Left lung (tissue), 10 donors: Measurements from ENCODE around the gene COL5A1. TPM values are rescaled to one million over a fixed set of nuclear protein-coding genes. Genes with fewer than 3 reads are reported as not detected.

Experiments
- ATAC-seq: fragments of 200-7000 bp; cut with Tn5 transposase; one replicate; pipeline ENCODE4 v1.9.1; 2020; ENCODE audit warnings: moderate library complexity
- DNase-seq, 4 donors: peaks; one replicate each; pipeline ENCODE4 v3.0.0-alpha.2; 2013 to 2020
- H3K27ac ChIP-seq, 2 donors: fragments of 200-600 bp; sonication (generic) in 1 of 2; one replicate each; pipeline versions ENCODE4 v1.5.0 to v1.8.0; 2020 to 2021
- H3K27me3 ChIP-seq, 2 donors: fragments of 200-600 bp; sonication (generic) in 1 of 2; one replicate each; pipeline versions ENCODE4 v1.5.0 to v1.8.0; 2020 to 2021
- H3K36me3 ChIP-seq, 2 donors: fragments of 200-600 bp; sonication (generic) in 1 of 2; one replicate each; pipeline versions ENCODE4 v1.5.0 to v1.8.0; 2020 to 2021
- H3K4me1 ChIP-seq, 2 donors: fragments of 200-600 bp; one replicate each; pipeline ENCODE4 v1.8.0; 2021
- H3K4me3 ChIP-seq, 2 donors: fragments of 200-600 bp; sonication (generic) in 1 of 2; one replicate each; pipeline versions ENCODE4 v1.5.0 to v1.8.0; 2020 to 2021; ENCODE audit warnings: mild to moderate bottlenecking in 1 of 2
- H3K9me3 ChIP-seq, 2 donors: fragments of 200-600 bp; sonication (generic) in 1 of 2; one replicate each; pipeline versions ENCODE4 v1.5.0 to v1.8.0; 2020 to 2021
- intact Hi-C, 2 donors: fragments of 100-400 bp; cut with DNase I; formaldehyde crosslinking; loops; one replicate each; pipeline versions ENCODE4 v1.11.2 to v1.14.2; 2022
- polyA plus RNA-seq, 6 donors: library from polyadenylated mRNA; unstranded; fragments of 120-200 nt; gene quantifications; one replicate each; pipeline ENCODE4 v1.2.1, GENCODE V29; 2013; ENCODE audit not compliant: insufficient read length in 6 of 6
- total RNA-seq, 2 donors: library from RNA; stranded (reverse); fragmentation: NEBNext Ultra II Directional; extraction: Animal tissue kit (Norgen Biotek cat#: 25700); gene quantifications; one replicate each; pipeline ENCODE4 v1.2.1, GENCODE V29; 2021
- TF ChIP-seq, protein P1 (sequence below), 2 donors: fragments of 200-600 bp; sonication (generic) in 1 of 2; IDR thresholded peaks; one replicate each; pipeline versions ENCODE4 v1.5.0 to v1.8.0; 2021; ENCODE audit warnings: antibody characterized with exemption in 2 of 2
- donor health status: DM: no; HTN: yes; CAD: no.
- donor health status: DM: no; HTN: no; CAD: no.

Gene COL5A1
- total and polyA plus RNA-seq, 8 donors = 168 to 357 (median 213) TPM

DNA sequence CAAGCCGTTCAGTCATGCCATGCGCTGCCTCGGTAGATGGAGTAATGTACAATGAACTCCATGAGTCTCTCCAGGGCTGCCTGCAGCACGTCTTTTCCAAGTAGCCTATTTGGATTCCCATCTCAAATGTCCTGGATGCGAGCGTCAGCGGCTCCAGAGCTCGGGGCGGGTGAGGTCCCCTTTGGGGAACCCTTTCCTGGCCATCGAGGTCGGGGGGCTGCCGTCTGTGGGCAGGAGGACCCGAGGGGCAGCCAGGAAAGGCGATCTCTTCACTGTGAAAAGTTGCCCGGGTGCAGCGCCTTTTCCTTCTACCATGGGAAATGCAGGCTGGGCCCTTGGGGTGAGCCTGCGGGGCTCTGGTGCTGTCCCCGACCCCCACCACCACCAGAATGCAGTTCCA is 202.1 kb downstream of the COL5A1 start:
- Histone ChIP-seq H3K27me3 (no peaks in the 10 kb centered on the region), H3K4me3 (no peak overlapping the region), H3K36me3 (peaks cover 0 to 5% of the 10 kb centered on the region in 2 donors), H3K4me1 (no peaks in the 10 kb centered on the region), H3K27ac (no peak overlapping the region), H3K9me3 (no peaks in the 10 kb centered on the region)
- TF ChIP-seq, protein P1, sequence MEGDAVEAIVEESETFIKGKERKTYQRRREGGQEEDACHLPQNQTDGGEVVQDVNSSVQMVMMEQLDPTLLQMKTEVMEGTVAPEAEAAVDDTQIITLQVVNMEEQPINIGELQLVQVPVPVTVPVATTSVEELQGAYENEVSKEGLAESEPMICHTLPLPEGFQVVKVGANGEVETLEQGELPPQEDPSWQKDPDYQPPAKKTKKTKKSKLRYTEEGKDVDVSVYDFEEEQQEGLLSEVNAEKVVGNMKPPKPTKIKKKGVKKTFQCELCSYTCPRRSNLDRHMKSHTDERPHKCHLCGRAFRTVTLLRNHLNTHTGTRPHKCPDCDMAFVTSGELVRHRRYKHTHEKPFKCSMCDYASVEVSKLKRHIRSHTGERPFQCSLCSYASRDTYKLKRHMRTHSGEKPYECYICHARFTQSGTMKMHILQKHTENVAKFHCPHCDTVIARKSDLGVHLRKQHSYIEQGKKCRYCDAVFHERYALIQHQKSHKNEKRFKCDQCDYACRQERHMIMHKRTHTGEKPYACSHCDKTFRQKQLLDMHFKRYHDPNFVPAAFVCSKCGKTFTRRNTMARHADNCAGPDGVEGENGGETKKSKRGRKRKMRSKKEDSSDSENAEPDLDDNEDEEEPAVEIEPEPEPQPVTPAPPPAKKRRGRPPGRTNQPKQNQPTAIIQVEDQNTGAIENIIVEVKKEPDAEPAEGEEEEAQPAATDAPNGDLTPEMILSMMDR (IDR thresholded peaks at IDR 0.05) = no peak
- intact Hi-C loops = no loop called here
- peak in 1 of 4 donors; percentile 68 for DNase-seq
- no peak for ATAC-seq

DNA sequence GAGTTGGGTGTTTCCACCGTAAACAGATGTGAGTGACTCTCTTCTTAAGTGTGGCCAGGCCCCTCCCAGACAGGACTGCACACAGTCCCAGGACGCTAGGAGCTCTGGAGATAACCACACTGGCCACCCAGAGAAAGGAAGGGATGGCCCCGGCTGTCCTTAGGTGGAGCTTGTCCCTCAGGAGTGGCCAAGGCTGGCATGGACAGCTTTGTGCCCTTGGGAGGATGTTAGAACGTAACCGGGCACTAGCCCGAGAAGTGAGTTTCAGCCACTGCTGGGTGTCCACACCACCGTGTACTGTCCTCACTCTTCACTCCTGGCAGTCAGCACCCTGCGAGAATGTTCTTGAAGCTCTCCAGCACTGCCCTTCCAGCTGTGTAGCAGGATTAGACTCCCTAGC is 203.2 kb downstream of the COL5A1 start:
- H3K36me3 ChIP-seq = peaks cover 0 to 5% of the 10 kb centered on the region in 2 donors
- TF ChIP-seq, protein P1 (IDR thresholded peaks at IDR 0.05) = no peak

DNA sequence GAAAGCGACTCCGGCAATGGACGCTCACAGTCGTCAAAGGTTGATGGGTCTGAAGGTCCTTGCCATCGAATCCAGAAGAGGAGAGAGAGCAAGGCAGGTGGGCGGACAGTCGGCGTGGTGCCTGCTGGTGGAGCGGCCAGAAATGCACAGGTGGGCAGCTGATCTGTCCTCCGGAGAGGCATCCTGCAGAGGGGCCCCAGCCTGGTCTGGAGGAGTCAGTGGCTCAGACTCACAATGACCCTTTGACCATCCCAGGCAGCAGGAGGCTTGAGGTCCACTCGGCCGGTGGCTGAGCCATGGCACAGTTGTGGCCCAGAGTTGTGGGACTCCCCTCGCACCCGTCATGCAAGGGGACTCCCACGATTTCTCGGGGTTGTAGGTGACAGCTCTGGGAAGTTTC is 204.6 kb downstream of the COL5A1 start:
- DNase-seq (peak in 1 of 4 donors; percentile 59), ATAC-seq (no peak)
- TF ChIP-seq, protein P1 (IDR thresholded peaks at IDR 0.05) = no peak
- no peak overlapping the region for H3K27ac ChIP-seq
- intact Hi-C loops = no loop called here
- H3K36me3 ChIP-seq = peaks cover 0 to 5% of the 10 kb centered on the region in 2 donors
- no peaks in the 10 kb centered on the region for H3K4me1 ChIP-seq
- no peaks in the 10 kb centered on the region for H3K27me3 ChIP-seq
- H3K9me3 ChIP-seq = no peaks in the 10 kb centered on the region
- no peak overlapping the region for H3K4me3 ChIP-seq

More for the DNA sequence above, 203.2 kb downstream of the COL5A1 start:
- no peak overlapping the region for H3K4me3 ChIP-seq
- ATAC-seq (no peak), DNase-seq (no peak)
- intact Hi-C loops = no loop called here
- no peak overlapping the region for H3K27ac ChIP-seq
- no peaks in the 10 kb centered on the region for H3K27me3 ChIP-seq
- H3K9me3 ChIP-seq = no peaks in the 10 kb centered on the region
- H3K4me1 ChIP-seq = no peaks in the 10 kb centered on the region

DNA sequence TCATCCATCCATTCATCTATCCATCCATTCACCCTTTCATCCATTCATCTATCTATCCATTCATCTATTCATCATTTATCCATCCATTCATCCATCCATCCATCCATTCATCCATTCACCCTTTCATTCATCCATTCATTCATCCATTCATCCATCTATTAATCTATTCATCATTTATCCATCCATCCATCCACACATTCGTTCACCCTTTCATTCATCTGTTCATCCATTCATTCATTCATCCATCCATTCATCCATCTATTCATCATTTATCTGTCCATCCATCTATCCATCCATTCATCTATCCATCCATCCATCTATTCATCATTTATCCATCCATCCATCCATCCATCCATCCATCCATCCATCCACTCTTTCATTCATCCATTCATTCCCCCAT is 205.1 kb downstream of the COL5A1 start:
- no peaks in the 10 kb centered on the region for H3K27me3 ChIP-seq
- intact Hi-C loops = no loop called here
- DNase-seq (no peak), ATAC-seq (no peak)
- H3K4me1 ChIP-seq = no peaks in the 10 kb centered on the region
- no peak overlapping the region for H3K27ac ChIP-seq
- peaks cover 0 to 5% of the 10 kb centered on the region in 2 donors for H3K36me3 ChIP-seq
- H3K4me3 ChIP-seq = no peak overlapping the region
- TF ChIP-seq, protein P1 (IDR thresholded peaks at IDR 0.05) = no peak
- H3K9me3 ChIP-seq = no peaks in the 10 kb centered on the region

DNA sequence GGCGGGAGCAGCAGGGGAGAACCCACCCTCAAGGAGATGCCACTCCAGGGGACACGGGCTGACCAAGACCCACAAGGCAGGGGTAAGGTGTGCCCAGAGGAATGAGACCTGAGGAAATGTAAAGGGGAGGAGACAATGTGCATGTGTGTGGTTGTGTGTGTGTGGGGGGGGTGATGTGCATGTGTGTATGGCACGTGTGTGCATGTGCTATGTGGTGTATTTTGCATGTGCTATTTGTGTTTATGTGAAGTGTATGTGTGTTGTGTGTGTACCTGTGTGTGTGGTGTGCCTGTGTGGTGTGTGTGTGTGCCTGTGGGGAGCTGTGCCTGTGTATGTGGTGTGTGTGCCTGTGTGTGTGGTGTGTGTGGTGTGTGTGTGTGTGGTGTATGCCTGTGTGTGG is 205.5 kb downstream of the COL5A1 start:
- intact Hi-C loops = no loop called here
- Histone ChIP-seq H3K9me3 (no peaks in the 10 kb centered on the region), H3K27ac (no peak overlapping the region), H3K27me3 (no peaks in the 10 kb centered on the region), H3K4me1 (no peaks in the 10 kb centered on the region), H3K36me3 (peaks cover 0 to 5% of the 10 kb centered on the region in 2 donors), H3K4me3 (no peak overlapping the region)
- ATAC-seq (no peak), DNase-seq (no peak)
- TF ChIP-seq, protein P1 (IDR thresholded peaks at IDR 0.05) = no peak
